ENCODE results near the gene COG5. TPM values are rescaled to one million over a fixed set of nuclear protein-coding genes. Genes with fewer than 3 reads are reported as not detected.

The COG5 gene
- total and polyA plus RNA-seq, 2 of the 4 experiments (the other 2 are of a cell fraction): 18.5 to 27.4 TPM

DNA sequence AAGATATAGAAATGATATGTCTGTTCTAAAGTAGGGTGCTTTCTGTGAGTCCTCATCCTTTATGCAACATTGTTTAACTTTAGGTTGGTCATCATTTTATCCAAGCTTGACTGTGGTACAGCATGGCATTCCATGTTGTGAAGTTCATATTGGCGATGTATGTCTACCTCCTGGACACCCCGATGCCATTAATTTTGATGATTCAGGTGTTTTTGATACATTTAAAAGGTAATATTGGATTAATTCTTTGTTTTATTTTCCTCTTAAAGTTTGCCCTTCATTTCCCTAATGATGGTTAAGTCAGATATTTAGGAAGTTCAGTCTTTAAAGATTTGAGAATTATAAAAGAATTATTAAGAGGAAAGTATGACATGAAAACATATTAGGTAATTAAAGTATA is 373.6 kb downstream of the COG5 start:
- TF ChIP-seq RAD21 (IDR thresholded peaks at IDR 0.05; ENCODE audit: low read length) (no peak), CEBPB (IDR thresholded peaks at IDR 0.05; ENCODE audit: low read depth, low read length) (no peak), MAFK (IDR thresholded peaks at IDR 0.05; ENCODE audit: low read depth, low read length) (peak; percentile 76)
- TF ChIP-seq, protein P1, sequence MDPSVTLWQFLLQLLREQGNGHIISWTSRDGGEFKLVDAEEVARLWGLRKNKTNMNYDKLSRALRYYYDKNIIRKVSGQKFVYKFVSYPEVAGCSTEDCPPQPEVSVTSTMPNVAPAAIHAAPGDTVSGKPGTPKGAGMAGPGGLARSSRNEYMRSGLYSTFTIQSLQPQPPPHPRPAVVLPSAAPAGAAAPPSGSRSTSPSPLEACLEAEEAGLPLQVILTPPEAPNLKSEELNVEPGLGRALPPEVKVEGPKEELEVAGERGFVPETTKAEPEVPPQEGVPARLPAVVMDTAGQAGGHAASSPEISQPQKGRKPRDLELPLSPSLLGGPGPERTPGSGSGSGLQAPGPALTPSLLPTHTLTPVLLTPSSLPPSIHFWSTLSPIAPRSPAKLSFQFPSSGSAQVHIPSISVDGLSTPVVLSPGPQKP (IDR thresholded peaks at IDR 0.05; ENCODE audit: borderline replicate concordance, low read depth, low read length): no peak
- TF ChIP-seq, protein P2, sequence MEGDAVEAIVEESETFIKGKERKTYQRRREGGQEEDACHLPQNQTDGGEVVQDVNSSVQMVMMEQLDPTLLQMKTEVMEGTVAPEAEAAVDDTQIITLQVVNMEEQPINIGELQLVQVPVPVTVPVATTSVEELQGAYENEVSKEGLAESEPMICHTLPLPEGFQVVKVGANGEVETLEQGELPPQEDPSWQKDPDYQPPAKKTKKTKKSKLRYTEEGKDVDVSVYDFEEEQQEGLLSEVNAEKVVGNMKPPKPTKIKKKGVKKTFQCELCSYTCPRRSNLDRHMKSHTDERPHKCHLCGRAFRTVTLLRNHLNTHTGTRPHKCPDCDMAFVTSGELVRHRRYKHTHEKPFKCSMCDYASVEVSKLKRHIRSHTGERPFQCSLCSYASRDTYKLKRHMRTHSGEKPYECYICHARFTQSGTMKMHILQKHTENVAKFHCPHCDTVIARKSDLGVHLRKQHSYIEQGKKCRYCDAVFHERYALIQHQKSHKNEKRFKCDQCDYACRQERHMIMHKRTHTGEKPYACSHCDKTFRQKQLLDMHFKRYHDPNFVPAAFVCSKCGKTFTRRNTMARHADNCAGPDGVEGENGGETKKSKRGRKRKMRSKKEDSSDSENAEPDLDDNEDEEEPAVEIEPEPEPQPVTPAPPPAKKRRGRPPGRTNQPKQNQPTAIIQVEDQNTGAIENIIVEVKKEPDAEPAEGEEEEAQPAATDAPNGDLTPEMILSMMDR (conservative IDR thresholded peaks at IDR 0.05; ENCODE audit: low read depth, low read length): no peak
- Histone ChIP-seq H2BK120ac (ENCODE audit: low read depth, low read length) (no peak overlapping the region), H2AK9ac (replicated peaks; ENCODE audit: low read depth, low read length, poor library complexity) (no peak overlapping the region), H2BK20ac (ENCODE audit: low read depth, low read length) (no peak overlapping the region), H3K27me3 (ENCODE audit: control insufficient read depth, insufficient read depth, low read length) (no peaks in the 10 kb centered on the region), H3K56ac (ENCODE audit: extremely low read depth, insufficient read depth, low read length) (no peak overlapping the region), H2BK5ac (ENCODE audit: low read depth, low read length, poor library complexity, severe bottlenecking) (no peak overlapping the region), H3K9me1 (ENCODE audit: insufficient read depth, low read length) (no peaks in the 10 kb centered on the region; the same call in 1 of the 2 replicates), H3K4ac (ENCODE audit: low read depth, low read length) (no peak overlapping the region), H2BK15ac (ENCODE audit: low read depth, low read length) (no peak overlapping the region), H3K18ac (ENCODE audit: low read depth, low read length) (no peak overlapping the region), H4K20me1 (ENCODE audit: insufficient read depth, low read length) (no peaks in the 10 kb centered on the region), H3K9me3 (ENCODE audit: control insufficient read depth, insufficient read depth, low read length) (no peaks in the 10 kb centered on the region), H2AFZ (replicated peaks; ENCODE audit: low read length, poor library complexity) (no peak overlapping the region), H3K4me1 (ENCODE audit: control insufficient read depth, insufficient read depth, low read length) (peaks cover 4% of the 10 kb centered on the region), H3K23ac (ENCODE audit: low read depth, low read length) (no peak overlapping the region), H3K9ac (ENCODE audit: low read depth, low read length) (no peak overlapping the region), H3K36me3 (ENCODE audit: control insufficient read depth, insufficient read depth, low read length) (peaks cover 33% of the 10 kb centered on the region), H3K14ac (replicated peaks; ENCODE audit: low read depth, low read length) (no peak overlapping the region), H3K27ac (ENCODE audit: insufficient read depth, low read length) (no peak overlapping the region), H4K91ac (ENCODE audit: insufficient read depth, low read depth, low read length) (no peak overlapping the region), H3K79me1 (ENCODE audit: low read depth in 1 of 2, low read length in 2 of 2) (peaks cover 6 to 11% of the 10 kb centered on the region in 2 experiments; a peak in 3 of 4 replicates), H3K4me2 (ENCODE audit: low read depth, low read length) (no peak overlapping the region), H2AK5ac (ENCODE audit: low read depth, low read length) (no peak overlapping the region), H4K5ac (ENCODE audit: low read depth, low read length) (no peak overlapping the region), H4K8ac (ENCODE audit: low read depth in 2 of 2, low read length in 2 of 2) (no peak overlapping the region), H3K4me3 (ENCODE audit: insufficient read depth, low read depth, low read length) (no peak overlapping the region)
- POLR2A ChIA-PET (ENCODE audit: unreplicated experiment): no interaction called here
- BruUV-seq (replicated peaks): no TSS peak
- DNase-seq (no peak), ATAC-seq (ENCODE audit: low read depth) (no peak)
- in situ Hi-C loops (cut with MboI; ENCODE audit: low sequenced_read_pairs): loop anchor here (10.0 kb wide), 1 partner anchor 535 kb away; no protein-coding TSS in a partner anchor
- CTCF ChIA-PET: no interaction called here
- dilution Hi-C loops (cut with HindIII; ENCODE audit: low sequenced_read_pairs, unreplicated experiment): no loop called here
- intact Hi-C loops (cut with micrococcal nuclease): no loop called here
- no CpG with 5 or more reads among the region's 2 CpGs for WGBS, 2 experiments (ENCODE audit: extremely low coverage in 2 of 2, insufficient read length in 1 of 2)

Data from IMR-90 (cell line).